Body of pancreas (tissue), 4 donors: ENCODE data around the gene GSTK1. TPM values are rescaled to one million over a fixed set of nuclear protein-coding genes. Genes with fewer than 3 reads are reported as not detected.

ENCODE experiments used
- ATAC-seq: fragments of 150-250 bp; one replicate; pipeline ENCODE4 v1.9.1; 2016
- DNase-seq, 4 donors: peaks; one replicate each; pipeline ENCODE4 v3.0.0-alpha.2; 2019
- H3K27ac ChIP-seq, 4 donors: fragments of 200-600 bp; sonication (generic); 1 replicate in 3 of 4; 2 replicates in 1 of 4; pipeline versions ENCODE4 v1.5.1 to v1.6.1; 2016 to 2019; ENCODE audit warnings: mild to moderate bottlenecking in 1 of 4, mixed read lengths in 1 of 4, moderate library complexity in 1 of 4
- H3K27me3 ChIP-seq, 2 donors: fragments of 200-600 bp; sonication (generic); one replicate each; pipeline ENCODE4 v1.6.0; 2016; ENCODE audit warnings: mild to moderate bottlenecking in 1 of 2
- H3K36me3 ChIP-seq, 2 donors: fragments of 200-600 bp; sonication (generic); replicated peaks in 1 of 2; 2 replicates each; pipeline ENCODE4 v1.5.1; 2016; ENCODE audit warnings: low read depth in 2 of 2; ENCODE audit not compliant: insufficient read depth in 1 of 2
- H3K4me1 ChIP-seq: fragments of 200-600 bp; sonication (generic); one replicate; pipeline ENCODE4 v1.6.0; 2016
- H3K4me3 ChIP-seq, 2 donors: fragments of 200-600 bp; sonication (generic); 1 replicate in 1 of 2; 2 replicates in 1 of 2; pipeline ENCODE4 v1.5.1; 2016 to 2019
- H3K9me3 ChIP-seq, 3 donors: fragments of 200-600 bp; sonication (generic); 1 replicate in 2 of 3; 2 replicates in 1 of 3; pipeline ENCODE4 v1.5.1; 2016
- CTCF ChIP-seq, 7 experiments: fragments of 450-650 bp in 4 of 7; fragments of 200-600 bp in 3 of 7; sonication (generic) in 3 of 7; IDR thresholded peaks; one replicate each; pipeline ENCODE4 v1.5.1; 2016 to 2019; ENCODE audit warnings: antibody characterized with exemption in 7 of 7
- POLR2A ChIP-seq, 3 donors: fragments of 450-650 bp; IDR thresholded peaks; one replicate each; pipeline ENCODE4 v1.6.1; 2016; ENCODE audit warnings: antibody characterized with exemption in 3 of 3, mild to moderate bottlenecking in 2 of 3
- WGBS, 2 donors: methylation state at CpG; one replicate each; pipeline ENCODE4 v1.1.5; 2017; 5-methylcytosine and 5-hydroxymethylcytosine counted together
- intact Hi-C: fragments of 100-400 bp; cut with DNase I; formaldehyde crosslinking; loops from one replicate; pipeline ENCODE4 v1.15.1; 2023
- total RNA-seq, 2 donors: library from RNA; depleted of rRNA; stranded (reverse); fragments of >200 nt; gene quantifications; one replicate each; pipeline ENCODE4 v1.1.0, GENCODE V29; 2016

The GSTK1 gene
- total RNA-seq, 2 donors from 2014 or later, result 75.8 to 109 TPM

DNA sequence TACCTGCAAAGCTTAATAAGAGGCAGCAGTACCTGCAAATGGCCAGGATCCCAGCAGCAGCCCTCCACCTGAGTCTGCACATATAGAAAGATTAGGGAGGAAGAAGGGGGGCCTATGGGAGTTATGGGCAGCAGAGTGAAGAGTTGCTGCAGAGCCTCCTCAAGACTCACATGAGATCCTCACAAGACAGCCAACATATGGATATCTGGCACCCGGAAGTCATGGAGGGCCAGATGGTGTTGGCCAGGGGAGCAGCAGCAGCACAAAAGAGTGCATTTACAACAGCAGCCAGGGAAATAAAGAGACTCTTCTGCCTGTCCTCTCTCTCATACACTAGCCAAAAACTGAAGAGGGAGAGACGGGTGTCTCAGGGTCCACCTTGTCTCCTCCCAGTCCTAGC, 45.4 kb upstream of the GSTK1 start:
- intact Hi-C loops, result no loop called here
- TF ChIP-seq CTCF (IDR thresholded peaks at IDR 0.05), result no peak
- no peak for TF ChIP-seq POLR2A (IDR thresholded peaks at IDR 0.05)
- H3K4me3 ChIP-seq, result no peak overlapping the region
- DNase-seq (no peak), ATAC-seq (no peak)
- no peaks in the 10 kb centered on the region for H3K36me3 ChIP-seq
- no peak overlapping the region for H3K27ac ChIP-seq
- WGBS, 2 donors, result 79 to 83% methylated on average over 2 of the region's 2 CpGs
- H3K4me1 ChIP-seq, result no peaks in the 10 kb centered on the region
- H3K27me3 ChIP-seq, result no peaks in the 10 kb centered on the region
- no peaks in the 10 kb centered on the region for H3K9me3 ChIP-seq

- intact Hi-C loops, result no loop called here
Observed at GRCh38 chr7:143221286-143221685, 42.0 kb upstream of the GSTK1 start.

DNA sequence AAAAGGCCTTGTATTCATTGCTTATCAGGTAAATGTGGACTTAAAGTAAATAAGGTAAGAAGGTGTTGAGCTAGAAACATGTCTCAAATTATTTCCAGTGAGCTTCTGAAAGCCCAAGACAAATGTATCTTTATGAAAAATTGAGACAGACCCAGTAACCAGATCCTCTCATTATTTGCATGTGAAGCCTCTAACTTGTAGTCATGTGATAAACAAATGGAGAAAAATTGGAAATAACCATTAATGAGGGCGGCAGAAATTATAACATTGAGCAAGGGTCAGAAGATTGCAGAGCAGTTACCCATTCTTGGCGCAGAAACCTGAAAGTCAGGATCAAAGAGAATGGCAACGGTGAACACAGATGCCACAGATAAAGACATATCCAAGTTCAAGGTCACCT, 41.5 kb upstream of the GSTK1 start, which contains the start of gene TAS2R40:
Gene TAS2R40 (plus strand): TSS at position 301 of the 400 bp plus-strand sequence. CDS start 42 bp downstream, at position 343.
- no peaks in the 10 kb centered on the region for H3K9me3 ChIP-seq
- no peak within 1 kb of the TSS for H3K27ac ChIP-seq
- intact Hi-C loops, result no loop called here
- no peaks in the 10 kb centered on the region for H3K36me3 ChIP-seq
- ATAC-seq (no peak), DNase-seq (no peak)
- H3K27me3 ChIP-seq, result no peaks in the 10 kb centered on the region
- WGBS, 2 donors, result 65 to 71% methylated on average over 3 of the region's 3 CpGs
- no peaks in the 10 kb centered on the region for H3K4me1 ChIP-seq
- TF ChIP-seq CTCF (IDR thresholded peaks at IDR 0.05) (no peak), POLR2A (IDR thresholded peaks at IDR 0.05) (no peak)
- no peak within 1 kb of the TSS for H3K4me3 ChIP-seq

More at GRCh38 chr7:143221286-143221685, 42.0 kb upstream of the GSTK1 start:
- ATAC-seq, result no peak
- H3K9me3 ChIP-seq, result no peaks in the 10 kb centered on the region
- 57 to 63% methylated on average over 2 of the region's 2 CpGs for WGBS, 2 donors
- H3K4me1 ChIP-seq, result no peaks in the 10 kb centered on the region
- DNase-seq, result no peak
- no peaks in the 10 kb centered on the region for H3K27me3 ChIP-seq
- H3K36me3 ChIP-seq, result no peaks in the 10 kb centered on the region
- TF ChIP-seq POLR2A (IDR thresholded peaks at IDR 0.05) (no peak), CTCF (IDR thresholded peaks at IDR 0.05) (no peak)
- no peak overlapping the region for H3K4me3 ChIP-seq
- no peak overlapping the region for H3K27ac ChIP-seq

DNA sequence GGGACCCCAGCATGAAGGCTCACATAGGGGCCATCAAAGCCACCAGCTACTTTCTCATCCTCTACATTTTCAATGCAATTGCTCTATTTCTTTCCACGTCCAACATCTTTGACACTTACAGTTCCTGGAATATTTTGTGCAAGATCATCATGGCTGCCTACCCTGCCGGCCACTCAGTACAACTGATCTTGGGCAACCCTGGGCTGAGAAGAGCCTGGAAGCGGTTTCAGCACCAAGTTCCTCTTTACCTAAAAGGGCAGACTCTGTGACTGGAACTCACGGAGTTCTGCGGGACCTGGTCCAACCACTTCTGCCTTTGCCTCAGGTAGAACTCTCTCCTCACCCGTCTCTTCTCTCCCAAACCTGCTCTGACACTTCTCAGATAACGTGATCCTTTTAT, 40.5 kb upstream of the GSTK1 start:
- no peaks in the 10 kb centered on the region for H3K36me3 ChIP-seq
- DNase-seq, result peak in 1 of 4 donors; percentile 58
- H3K27me3 ChIP-seq, result no peaks in the 10 kb centered on the region
- H3K4me1 ChIP-seq, result no peaks in the 10 kb centered on the region
- H3K4me3 ChIP-seq, result no peak overlapping the region
- 65 to 70% methylated on average over 7 of the region's 7 CpGs for WGBS, 2 donors
- no peak for ATAC-seq
- intact Hi-C loops, result no loop called here
- H3K9me3 ChIP-seq, result no peaks in the 10 kb centered on the region
- no peak overlapping the region for H3K27ac ChIP-seq
- TF ChIP-seq POLR2A (IDR thresholded peaks at IDR 0.05), result no peak
- TF ChIP-seq CTCF (IDR thresholded peaks at IDR 0.05), result no peak

DNA sequence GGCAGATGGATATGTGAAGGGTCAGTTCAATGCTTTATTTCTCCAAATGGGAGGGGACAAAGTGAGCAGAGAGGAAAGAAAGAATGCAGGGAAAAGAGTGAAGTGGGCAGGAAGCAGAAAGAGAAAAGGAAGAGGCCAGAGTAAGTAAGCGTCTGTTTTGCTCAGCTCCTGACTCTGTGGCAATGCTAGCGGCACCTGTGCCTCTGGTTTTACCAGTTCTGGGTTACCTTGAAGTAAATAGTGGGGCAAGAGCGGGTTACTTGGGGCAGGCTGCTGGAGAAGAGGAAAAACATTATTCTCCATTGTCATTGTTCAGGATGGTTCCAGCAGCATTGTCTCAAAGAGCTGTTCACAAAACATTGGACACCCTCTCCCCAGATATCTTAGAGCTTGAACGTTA, 39.5 kb upstream of the GSTK1 start:
- Histone ChIP-seq H3K4me1 (no peaks in the 10 kb centered on the region), H3K9me3 (no peaks in the 10 kb centered on the region), H3K27ac (no peak overlapping the region), H3K36me3 (no peaks in the 10 kb centered on the region), H3K27me3 (no peaks in the 10 kb centered on the region), H3K4me3 (no peak overlapping the region)
- no peak for TF ChIP-seq CTCF (IDR thresholded peaks at IDR 0.05)
- no peak for TF ChIP-seq POLR2A (IDR thresholded peaks at IDR 0.05)
- 57 to 63% methylated on average over 4 of the region's 4 CpGs for WGBS, 2 donors
- DNase-seq (no peak), ATAC-seq (no peak)
- intact Hi-C loops, result no loop called here
